ENCODE measurements around the gene TPRG1L.

Gene TPRG1L

GRCh38 chr1:3649342-3650247, 24.8 kb downstream of the TPRG1L start, which contains the start of gene WRAP73:
TSS of gene WRAP73 (minus strand) at chr1:3650103. CDS start at chr1:3649999, 104 bp downstream.
- DNase-seq = peak; percentile 77 to 85 (median 78)

- no peak for DNase-seq
Observed at GRCh38 chr1:3650248-3651025, 25.6 kb downstream of the TPRG1L start.

- DNase-seq = no peak
Observed at GRCh38 chr1:3651026-3651929, 26.5 kb downstream of the TPRG1L start.

DNA sequence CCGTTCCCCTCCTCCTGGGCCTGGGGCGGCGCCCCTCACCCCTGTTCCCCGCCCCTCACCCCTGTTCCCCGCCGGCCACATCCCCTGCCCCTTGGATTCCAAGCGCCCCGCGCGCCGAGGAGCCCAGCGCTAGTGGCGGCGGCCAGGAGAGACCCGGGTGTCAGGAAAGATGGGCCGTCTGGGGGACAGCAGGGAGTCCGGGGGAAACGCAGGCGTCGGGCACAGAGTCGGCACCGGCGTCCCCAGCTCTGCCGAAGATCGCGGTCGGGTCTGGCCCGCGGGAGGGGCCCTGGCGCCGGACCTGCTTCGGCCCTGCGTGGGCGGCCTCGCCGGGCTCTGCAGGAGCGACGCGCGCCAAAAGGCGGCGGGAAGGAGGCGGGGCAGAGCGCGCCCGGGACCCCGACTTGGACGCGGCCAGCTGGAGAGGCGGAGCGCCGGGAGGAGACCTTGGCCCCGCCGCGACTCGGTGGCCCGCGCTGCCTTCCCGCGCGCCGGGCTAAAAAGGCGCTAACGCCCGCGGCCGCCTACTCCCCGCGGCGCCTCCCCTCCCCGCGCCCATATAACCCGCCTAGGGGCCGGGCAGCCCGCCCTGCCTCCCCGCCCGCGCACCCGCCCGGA, 27.2 kb downstream of the TPRG1L start, which contains the start of gene TP73:
Gene TP73 (plus strand): TSS at position 587 of the 618 bp plus-strand sequence. CDS start 29,850 bp downstream, outside the sequence.
- DNase-seq = no peak

DNA sequence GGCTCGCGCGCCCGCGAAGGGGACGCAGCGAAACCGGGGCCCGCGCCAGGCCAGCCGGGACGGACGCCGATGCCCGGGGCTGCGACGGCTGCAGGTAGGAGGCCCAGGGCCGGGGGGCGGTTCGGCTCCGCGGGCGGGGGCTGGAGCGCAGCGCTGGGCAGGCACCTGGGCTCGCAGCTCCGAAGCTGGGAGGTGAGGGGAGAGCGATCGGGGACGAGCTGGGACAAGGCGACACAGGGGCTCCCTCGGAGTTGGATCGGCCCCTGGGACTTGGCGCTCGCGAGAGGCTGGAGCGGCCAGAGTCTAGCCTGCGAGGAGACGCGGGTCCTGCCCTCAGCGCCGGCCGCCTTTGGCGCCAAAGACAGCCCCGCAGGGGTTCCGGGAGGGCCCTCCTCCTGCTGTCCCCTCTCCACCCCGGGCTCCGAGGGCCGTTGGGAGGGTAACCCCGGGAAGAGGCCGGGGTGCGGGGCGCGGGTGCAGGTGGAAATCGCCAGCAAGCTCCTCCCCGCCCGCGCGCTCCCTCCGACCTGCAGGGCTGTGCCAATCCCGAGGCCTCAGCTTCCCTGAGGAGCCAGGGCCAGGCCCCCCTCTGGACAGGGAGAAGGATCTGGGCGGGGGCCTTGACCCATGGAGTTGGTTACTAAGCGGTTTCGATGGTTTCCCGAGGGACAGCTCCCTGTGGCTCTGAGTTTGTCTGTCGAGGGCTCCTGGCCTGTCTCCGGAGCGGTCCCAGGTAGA, 27.9 kb downstream of the TPRG1L start:
- DNase-seq = no peak

DNA sequence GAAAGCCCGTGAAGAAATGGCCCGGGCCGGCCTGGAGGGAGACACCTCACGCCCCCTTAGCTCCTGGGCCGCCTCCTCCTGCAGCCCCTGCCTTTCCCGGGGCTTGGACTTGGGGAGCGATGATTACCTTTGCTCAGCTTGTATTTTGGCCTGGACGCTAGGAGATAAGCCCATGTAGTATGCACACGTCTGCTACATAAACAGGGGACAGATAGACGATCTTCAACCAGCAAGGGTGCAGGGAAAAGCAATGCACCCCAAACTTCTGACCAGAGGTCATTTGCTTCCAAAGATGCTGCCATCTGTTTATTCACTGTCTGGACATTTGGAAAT, 28.4 kb downstream of the TPRG1L start:
- no peak for DNase-seq

- no peak for DNase-seq
Observed at GRCh38 chr1:3654549-3655281, 29.9 kb downstream of the TPRG1L start.

DNA sequence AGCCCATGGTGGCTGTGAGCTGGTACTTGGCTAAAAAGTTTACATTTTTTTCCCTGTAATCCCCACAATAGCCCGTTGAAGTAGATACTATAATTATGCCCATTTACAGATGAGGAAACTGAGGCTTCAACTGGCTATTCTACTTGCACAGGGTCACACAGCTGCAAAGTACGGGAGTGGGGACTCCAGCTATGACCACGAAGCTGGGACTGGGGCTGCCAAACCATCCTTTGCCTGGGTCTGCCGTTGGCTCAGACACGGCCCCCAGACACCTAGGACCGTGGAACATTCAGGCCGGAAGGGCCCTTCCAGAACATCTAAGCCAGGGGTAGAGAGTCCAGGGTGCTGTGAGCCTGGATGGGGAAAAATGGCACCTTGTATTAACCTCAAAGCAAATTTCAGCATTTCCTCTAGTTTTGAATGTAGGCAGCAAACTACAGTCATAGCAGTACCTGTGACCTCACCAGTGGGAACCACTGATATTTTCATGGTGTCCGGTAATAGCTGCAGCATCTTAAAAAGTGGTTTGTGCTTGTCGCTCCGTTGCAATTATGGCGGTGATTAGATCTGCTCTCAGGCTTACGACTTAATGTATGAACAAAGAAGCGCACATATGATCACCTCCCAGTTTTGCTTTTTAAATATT, 31.8 kb downstream of the TPRG1L start:
- DNase-seq = no peak

GRCh38 chr1:3657096-3657475, 32.3 kb downstream of the TPRG1L start:
- no peak for DNase-seq

- no peak for DNase-seq
Observed at GRCh38 chr1:3657578-3658230, 32.9 kb downstream of the TPRG1L start.

- no peak for DNase-seq
Observed at GRCh38 chr1:3658231-3658615, 33.4 kb downstream of the TPRG1L start.

- DNase-seq = no peak
Observed at GRCh38 chr1:3659093-3659492, 34.3 kb downstream of the TPRG1L start.

DNA sequence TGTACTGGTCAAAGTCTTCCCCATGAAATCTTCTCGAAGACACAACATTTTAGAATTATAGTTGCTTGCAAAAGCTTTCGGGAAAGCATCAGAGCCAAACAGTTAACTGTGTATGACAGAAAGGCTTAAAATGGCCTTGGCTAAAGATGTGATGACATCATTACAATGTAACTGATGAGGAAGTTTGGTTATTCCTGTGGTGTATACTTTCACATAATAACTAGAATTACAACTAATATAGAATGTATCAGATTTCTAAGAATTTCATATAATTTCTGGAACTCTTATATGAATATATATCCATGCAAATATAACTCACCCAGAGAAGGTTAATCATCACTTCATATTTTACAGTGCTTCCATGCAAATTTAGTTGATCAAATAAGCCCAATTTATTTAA, 35.9 kb downstream of the TPRG1L start:
- DNase-seq = no peak

DNA sequence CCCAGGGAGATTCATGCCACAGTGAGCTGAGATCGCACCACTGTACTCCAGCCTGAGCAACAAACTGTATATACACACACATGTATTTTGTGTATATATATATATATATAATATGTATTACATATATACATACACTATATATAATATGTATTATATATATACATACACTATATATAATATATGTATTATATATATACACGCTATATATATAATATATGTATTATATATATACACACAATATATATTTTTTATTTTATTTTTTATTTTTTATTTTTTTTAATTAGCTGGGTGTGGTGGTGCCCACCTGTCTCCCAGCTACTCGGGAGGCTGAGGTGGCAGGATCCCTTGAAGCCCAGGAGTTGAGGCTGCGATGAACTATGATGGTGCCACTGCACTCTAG, 36.8 kb downstream of the TPRG1L start:
- DNase-seq = no peak

DNA sequence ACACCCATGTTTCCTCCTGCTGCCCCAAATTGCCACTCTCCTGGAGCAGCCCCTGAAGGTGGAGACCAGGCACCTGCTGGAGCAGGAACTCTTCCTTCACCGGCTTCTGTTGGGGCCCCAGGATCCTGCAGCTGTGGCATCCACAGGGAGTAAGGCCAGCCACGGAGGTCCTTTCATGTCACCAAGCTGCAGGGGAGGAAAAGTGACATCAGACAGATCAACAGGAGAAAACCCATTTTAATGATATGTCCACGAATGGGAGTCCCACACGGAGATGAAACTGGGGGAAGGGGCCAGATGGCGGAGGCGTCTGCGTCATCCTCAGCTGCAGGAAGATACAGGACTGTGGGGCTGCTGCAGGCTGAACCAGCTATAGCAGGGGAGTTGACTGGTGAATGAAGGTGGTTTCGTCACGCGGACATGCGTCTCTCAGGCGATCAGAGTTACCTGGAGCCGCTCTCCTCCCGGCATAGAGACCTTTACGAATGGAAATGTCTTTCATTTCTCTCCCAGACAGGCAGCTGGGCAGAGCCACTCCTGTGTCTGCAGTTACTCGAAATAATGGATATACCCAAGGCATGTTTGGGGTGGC, 37.4 kb downstream of the TPRG1L start:
- no peak for DNase-seq

- no peak for DNase-seq
Observed at GRCh38 chr1:3663999-3664699, 39.3 kb downstream of the TPRG1L start.

GRCh38 chr1:3664700-3665375, 40.0 kb downstream of the TPRG1L start:
- no peak for DNase-seq

- DNase-seq = no peak
Observed at GRCh38 chr1:3668148-3668547, 43.3 kb downstream of the TPRG1L start.

Data from activated CD4-positive, CD25-positive, alpha-beta regulatory T cell (primary cell).